MM.1S (cell line): ENCODE data around the gene ADARB2.

Source experiments
- DNase-seq: peaks from one replicate; pipeline ENCODE4 v3.0.0-alpha.2; 2015
- H2AFZ ChIP-seq: fragments of 300-600 bp; sonication (generic); 2 replicates; pipeline ENCODE4 v1.6.0; 2016; ENCODE audit warnings: antibody characterized with exemption, low read length
- H3F3A ChIP-seq: fragments of 300-600 bp; sonication (generic); 2 replicates; pipeline ENCODE4 v1.6.1; 2016; ENCODE audit warnings: mild to moderate bottlenecking, antibody characterized with exemption, low read length, moderate library complexity, mixed read lengths; ENCODE audit not compliant: insufficient read depth
- H3K27ac ChIP-seq: fragments of 300-600 bp; sonication (generic); 2 replicates; pipeline ENCODE4 v1.5.1; 2016; ENCODE audit warnings: mild to moderate bottlenecking, low read length
- H3K27me3 ChIP-seq: fragments of 300-600 bp; sonication (generic); replicated peaks from 2 replicates; pipeline ENCODE4 v1.6.0; 2016; ENCODE audit warnings: low read length; ENCODE audit not compliant: insufficient read depth
- H3K36me3 ChIP-seq: fragments of 300-600 bp; sonication (generic); replicated peaks from 2 replicates; pipeline ENCODE4 v1.6.1; 2016; ENCODE audit warnings: mild to moderate bottlenecking, low read length, mixed read lengths; ENCODE audit not compliant: insufficient read depth
- H3K4me1 ChIP-seq: fragments of 300-600 bp; sonication (generic); 2 replicates; pipeline ENCODE4 v1.6.1; 2016; ENCODE audit warnings: low read length, mixed read lengths
- H3K4me2 ChIP-seq: fragments of 300-600 bp; sonication (generic); 2 replicates; pipeline ENCODE4 v1.6.0; 2016; ENCODE audit warnings: low read depth, low read length
- H3K4me3 ChIP-seq: fragments of 300-600 bp; sonication (generic); 2 replicates; pipeline ENCODE4 v1.5.1; 2016; ENCODE audit warnings: low read length, mixed read lengths
- H3K79me2 ChIP-seq: fragments of 300-600 bp; sonication (generic); 2 replicates; pipeline ENCODE4 v1.6.1; 2016; ENCODE audit warnings: mixed run types, low read length, mixed read lengths
- H3K9ac ChIP-seq: fragments of 300-600 bp; sonication (generic); 2 replicates; pipeline ENCODE4 v1.6.1; 2016; ENCODE audit warnings: low read length, mixed read lengths
- H3K9me2 ChIP-seq: fragments of 300-600 bp; sonication (generic); replicated peaks from 2 replicates; pipeline ENCODE4 v1.6.1; 2016; ENCODE audit warnings: mild to moderate bottlenecking, low read length, mixed read lengths; ENCODE audit not compliant: insufficient read depth
- H3K9me3 ChIP-seq: fragments of 300-600 bp; sonication (generic); replicated peaks from 2 replicates; pipeline ENCODE4 v1.6.1; 2016; ENCODE audit warnings: mild to moderate bottlenecking, low read length, mixed read lengths; ENCODE audit not compliant: insufficient read depth
- H4K20me1 ChIP-seq: fragments of 300-600 bp; sonication (generic); 2 replicates; pipeline ENCODE4 v1.6.1; 2016; ENCODE audit warnings: mild to moderate bottlenecking, low read length, moderate library complexity, mixed read lengths; ENCODE audit not compliant: insufficient read depth
- CTCF ChIP-seq: fragments of 300-600 bp; sonication (generic); IDR thresholded peaks from 2 replicates; pipeline ENCODE4 v1.5.1; 2016; ENCODE audit warnings: antibody characterized with exemption, low read length, mixed read lengths
- EZH2 ChIP-seq: fragments of 300-600 bp; sonication (generic); optimal IDR thresholded peaks from 2 replicates; pipeline ENCODE3; 2017; ENCODE audit warnings: low read depth, mild to moderate bottlenecking, antibody characterized with exemption, low read length, mixed read lengths
- EZH2phosphoT487 ChIP-seq: fragments of 300-600 bp; sonication (generic); IDR thresholded peaks from 2 replicates; pipeline ENCODE4 v1.6.1; 2018; ENCODE audit warnings: antibody characterized with exemption, low read length

ADARB2 gene

GRCh38 chr10:1287971-1288401 lies 449.3 kb downstream of the ADARB2 start:
- H3F3A ChIP-seq: no peaks in the 10 kb centered on the region
- H3K9me3 ChIP-seq: no peaks in the 10 kb centered on the region
- no peaks in the 10 kb centered on the region for H3K79me2 ChIP-seq
- no peaks in the 10 kb centered on the region for H4K20me1 ChIP-seq
- no peaks in the 10 kb centered on the region for H3K9me2 ChIP-seq
- H3K4me2 ChIP-seq: no peak overlapping the region
- no peak for DNase-seq
- H3K27ac ChIP-seq: no peak overlapping the region
- H3K4me3 ChIP-seq: no peak overlapping the region
- no peak overlapping the region for H3K9ac ChIP-seq
- H3K36me3 ChIP-seq: no peaks in the 10 kb centered on the region
- no peak for TF ChIP-seq CTCF
- no peak for TF ChIP-seq EZH2
- no peak for TF ChIP-seq EZH2phosphoT487
- no peak overlapping the region for H2AFZ ChIP-seq
- H3K4me1 ChIP-seq: no peaks in the 10 kb centered on the region
- H3K27me3 ChIP-seq: 0 out of 2 replicates have a peak, but pooled peaks cover 4% of the 10 kb centered on the region

- H3K9ac ChIP-seq: no peak overlapping the region
- H3K36me3 ChIP-seq: no peaks in the 10 kb centered on the region
- no peak for TF ChIP-seq CTCF
- TF ChIP-seq EZH2: no peak
- TF ChIP-seq EZH2phosphoT487: no peak
- H3K27ac ChIP-seq: no peak overlapping the region
- no peak overlapping the region for H3K4me3 ChIP-seq
- DNase-seq: no peak
- no peak overlapping the region for H3K4me2 ChIP-seq
- no peaks in the 10 kb centered on the region for H4K20me1 ChIP-seq
- no peaks in the 10 kb centered on the region for H3K9me2 ChIP-seq
- H3K9me3 ChIP-seq: no peaks in the 10 kb centered on the region
- no peaks in the 10 kb centered on the region for H3K4me1 ChIP-seq
- no peak overlapping the region for H2AFZ ChIP-seq
- no peaks in the 10 kb centered on the region for H3K79me2 ChIP-seq
- H3K27me3 ChIP-seq: 0 out of 2 replicates have a peak, but pooled peaks cover 4% of the 10 kb centered on the region
- no peaks in the 10 kb centered on the region for H3F3A ChIP-seq
These were observed 449.8 kb downstream of the ADARB2 start for GRCh38 chr10:1287487-1287886.

- no peaks in the 10 kb centered on the region for H4K20me1 ChIP-seq
- no peaks in the 10 kb centered on the region for H3F3A ChIP-seq
- H3K9me3 ChIP-seq: no peaks in the 10 kb centered on the region
- H2AFZ ChIP-seq: no peak overlapping the region
- H3K9ac ChIP-seq: no peak overlapping the region
- DNase-seq: no peak
- H3K4me3 ChIP-seq: no peak overlapping the region
- H3K79me2 ChIP-seq: no peaks in the 10 kb centered on the region
- H3K9me2 ChIP-seq: no peaks in the 10 kb centered on the region
- no peaks in the 10 kb centered on the region for H3K4me1 ChIP-seq
- H3K27ac ChIP-seq: no peak overlapping the region
- no peak overlapping the region for H3K4me2 ChIP-seq
- TF ChIP-seq CTCF (no peak), EZH2 (no peak), EZH2phosphoT487 (no peak)
- no peaks in the 10 kb centered on the region for H3K36me3 ChIP-seq
- no peaks in the 10 kb centered on the region for H3K27me3 ChIP-seq
These were observed 453.2 kb downstream of the ADARB2 start for GRCh38 chr10:1284076-1284475.
